Gastrocnemius medialis (tissue), 4 donors: ENCODE data around the gene ANAPC7. TPM values are rescaled to one million over a fixed set of nuclear protein-coding genes. Genes with fewer than 3 reads are reported as not detected.
"Not testable (repeated sequence)": the region's sequence is repeated elsewhere in the genome, so short reads cannot be mapped to it uniquely, and the experiment has no call there.

Experiments used
- ATAC-seq, 2 donors: fragments of 150-250 bp; one replicate each; pipeline ENCODE4 v1.9.1; 2016
- DNase-seq, 2 donors: peaks; one replicate each; pipeline ENCODE4 v3.0.0-alpha.2; 2019
- H3K27ac ChIP-seq, 4 donors: fragments of 200-600 bp; sonication (generic); 1 replicate in 1 of 4; 2 replicates in 3 of 4; pipeline ENCODE4 v1.5.1; 2016 to 2018; ENCODE audit warnings: mild to moderate bottlenecking in 2 of 4, moderate library complexity in 1 of 4
- H3K27me3 ChIP-seq, 3 donors: fragments of 200-600 bp; sonication (generic) in 2 of 3; 1 replicate in 1 of 3; 2 replicates in 2 of 3; pipeline versions ENCODE4 v1.5.1 to v1.6.0; 2016 to 2019; ENCODE audit warnings: mild to moderate bottlenecking in 1 of 3, moderate library complexity in 1 of 3
- H3K36me3 ChIP-seq, 2 donors: fragments of 200-600 bp; sonication (generic) in 1 of 2; one replicate each; pipeline ENCODE4 v1.5.1; 2017 to 2018
- H3K4me1 ChIP-seq, 2 donors: fragments of 200-600 bp; sonication (generic) in 1 of 2; one replicate each; pipeline ENCODE4 v1.5.1; 2016 to 2017; ENCODE audit warnings: mild to moderate bottlenecking in 2 of 2
- H3K4me3 ChIP-seq, 4 donors: fragments of 200-600 bp; sonication (generic) in 3 of 4; 1 replicate in 1 of 4; 2 replicates in 3 of 4; pipeline ENCODE4 v1.5.1; 2016 to 2019; ENCODE audit warnings: mild to moderate bottlenecking in 2 of 4
- H3K9me3 ChIP-seq, 3 donors: fragments of 200-600 bp; sonication (generic) in 2 of 3; 1 replicate in 1 of 3; 2 replicates in 2 of 3; pipeline ENCODE4 v1.5.1; 2016 to 2019
- CTCF ChIP-seq, 5 experiments: fragments of 450-650 bp in 3 of 5; fragments of 200-600 bp in 2 of 5; sonication (generic) in 2 of 5; IDR thresholded peaks in 4 of 5; conservative IDR thresholded peaks in 1 of 5; 1 replicate in 4 of 5; 2 replicates in 1 of 5; pipeline ENCODE4 v1.5.1; 2016 to 2019; ENCODE audit warnings: antibody characterized with exemption in 5 of 5, mild to moderate bottlenecking in 3 of 5, moderate library complexity in 3 of 5
- POLR2A ChIP-seq, 2 donors: fragments of 450-650 bp; IDR thresholded peaks; one replicate each; pipeline ENCODE4 v1.6.1; 2017; ENCODE audit warnings: antibody characterized with exemption in 2 of 2, mild to moderate bottlenecking in 2 of 2, moderate library complexity in 2 of 2
- in situ Hi-C, 4 donors: fragments of 200-750 bp; cut with MboI; loops; one replicate each; pipeline versions ENCODE4 v1.15.0 to v1.8.0; 2017; ENCODE audit warnings: low sequenced_read_pairs in 4 of 4
- intact Hi-C: fragments of 100-400 bp; cut with DNase I; formaldehyde crosslinking; loops from one replicate; pipeline ENCODE4 v1.15.1; 2023; ENCODE audit warnings: low total_unique reads
- total RNA-seq, 4 donors: library from RNA; depleted of rRNA; stranded (reverse); fragments of >200 nt; gene quantifications; one replicate each; pipeline versions ENCODE4 v1.1.0 to v1.2.3, GENCODE V29; 2016

ANAPC7 gene
- total RNA-seq, 4 donors from 2014 or later, result 27.5 to 57.1 (median 38.2) TPM

GRCh38 chr12:110343736-110344555 is 59.6 kb downstream of the ANAPC7 start:
- H3K4me3 ChIP-seq, result no peak overlapping the region
- H3K9me3 ChIP-seq, result no peaks in the 10 kb centered on the region
- intact Hi-C loops (no loop called here), in situ Hi-C loops (no loop called here)
- no peak overlapping the region for H3K27ac ChIP-seq
- TF ChIP-seq CTCF (IDR thresholded peaks at IDR 0.05 in 4 of 5, conservative IDR thresholded peaks at IDR 0.05 in 1 of 5) (no peak), POLR2A (IDR thresholded peaks at IDR 0.05) (no peak)
- H3K4me1 ChIP-seq, result no peaks in the 10 kb centered on the region
- H3K27me3 ChIP-seq, result no peaks in the 10 kb centered on the region
- H3K36me3 ChIP-seq, result peaks cover 17 to 100% of the 10 kb centered on the region in 2 donors
- ATAC-seq (no peak), DNase-seq (no peak)

GRCh38 chr12:110343114-110343513 is 60.4 kb downstream of the ANAPC7 start:
- in situ Hi-C loops, result no loop called here
- no peaks in the 10 kb centered on the region for H3K27me3 ChIP-seq
- TF ChIP-seq POLR2A (IDR thresholded peaks at IDR 0.05), result no peak
- no peak for TF ChIP-seq CTCF (IDR thresholded peaks at IDR 0.05 in 4 of 5, conservative IDR thresholded peaks at IDR 0.05 in 1 of 5)
- H3K36me3 ChIP-seq, result peaks cover 17 to 100% of the 10 kb centered on the region in 2 donors
- intact Hi-C loops, result no loop called here
- H3K4me1 ChIP-seq, result no peaks in the 10 kb centered on the region
- ATAC-seq, result no peak
- H3K4me3 ChIP-seq, result no peak overlapping the region
- no peaks in the 10 kb centered on the region for H3K9me3 ChIP-seq
- H3K27ac ChIP-seq, result no peak overlapping the region
- DNase-seq, result no peak

- Histone ChIP-seq H3K4me3 (no peak overlapping the region), H3K27ac (peak overlapping the region in 2 of 4 donors; percentile 22 to 28), H3K36me3 (peaks cover 17 to 100% of the 10 kb centered on the region in 2 donors), H3K9me3 (no peaks in the 10 kb centered on the region), H3K4me1 (no peaks in the 10 kb centered on the region), H3K27me3 (no peaks in the 10 kb centered on the region)
- TF ChIP-seq CTCF (IDR thresholded peaks at IDR 0.05 in 4 of 5, conservative IDR thresholded peaks at IDR 0.05 in 1 of 5) (no peak), POLR2A (IDR thresholded peaks at IDR 0.05) (no peak)
- in situ Hi-C loops (no loop called here), intact Hi-C loops (no loop called here)
- ATAC-seq, result no peak
- no peak for DNase-seq
Observed at GRCh38 chr12:110342157-110342556, 61.4 kb downstream of the ANAPC7 start.

- Histone ChIP-seq H3K4me1 (no peaks in the 10 kb centered on the region), H3K9me3 (no peaks in the 10 kb centered on the region), H3K27ac (peak overlapping the region in 2 of 4 donors; percentile 28 to 36), H3K36me3 (peaks cover 12 to 100% of the 10 kb centered on the region in 2 donors), H3K27me3 (no peaks in the 10 kb centered on the region), H3K4me3 (no peak overlapping the region)
- intact Hi-C loops, result no loop called here
- DNase-seq (no peak), ATAC-seq (no peak)
- in situ Hi-C loops, result no loop called here
- no peak for TF ChIP-seq POLR2A (IDR thresholded peaks at IDR 0.05)
Observed at GRCh38 chr12:110340706-110341105, 62.8 kb downstream of the ANAPC7 start.

- ATAC-seq, DNase-seq, in situ Hi-C loops, H3K4me1 ChIP-seq, H3K4me3 ChIP-seq, H3K27me3 ChIP-seq, H3K9me3 ChIP-seq, intact Hi-C loops: not testable (repeated sequence)
- H3K27ac ChIP-seq, result peak overlapping the region in 3 of 4 donors; percentile 4 to 36 (median 5)
- peaks cover 9 to 100% of the 10 kb centered on the region in 2 donors for H3K36me3 ChIP-seq
Observed at GRCh38 chr12:110340261-110340660, 63.2 kb downstream of the ANAPC7 start.
